Body of pancreas (tissue), 4 donors: ENCODE measurements around the gene NT5M. TPM values are rescaled to one million over a fixed set of nuclear protein-coding genes. Genes with fewer than 3 reads are reported as not detected.

Experiments used
- ATAC-seq: fragments of 150-250 bp; one replicate; pipeline ENCODE4 v1.9.1; 2016
- DNase-seq, 4 donors: peaks; one replicate each; pipeline ENCODE4 v3.0.0-alpha.2; 2019
- H3K27ac ChIP-seq, 4 donors: fragments of 200-600 bp; sonication (generic); 1 replicate in 3 of 4; 2 replicates in 1 of 4; pipeline versions ENCODE4 v1.5.1 to v1.6.1; 2016 to 2019; ENCODE audit warnings: mild to moderate bottlenecking in 1 of 4, mixed read lengths in 1 of 4, moderate library complexity in 1 of 4
- H3K27me3 ChIP-seq, 2 donors: fragments of 200-600 bp; sonication (generic); one replicate each; pipeline ENCODE4 v1.6.0; 2016; ENCODE audit warnings: mild to moderate bottlenecking in 1 of 2
- H3K36me3 ChIP-seq, 2 donors: fragments of 200-600 bp; sonication (generic); replicated peaks in 1 of 2; 2 replicates each; pipeline ENCODE4 v1.5.1; 2016; ENCODE audit warnings: low read depth in 2 of 2; ENCODE audit not compliant: insufficient read depth in 1 of 2
- H3K4me1 ChIP-seq: fragments of 200-600 bp; sonication (generic); one replicate; pipeline ENCODE4 v1.6.0; 2016
- H3K4me3 ChIP-seq, 2 donors: fragments of 200-600 bp; sonication (generic); 1 replicate in 1 of 2; 2 replicates in 1 of 2; pipeline ENCODE4 v1.5.1; 2016 to 2019
- H3K9me3 ChIP-seq, 3 donors: fragments of 200-600 bp; sonication (generic); 1 replicate in 2 of 3; 2 replicates in 1 of 3; pipeline ENCODE4 v1.5.1; 2016
- CTCF ChIP-seq, 7 experiments: fragments of 450-650 bp in 4 of 7; fragments of 200-600 bp in 3 of 7; sonication (generic) in 3 of 7; IDR thresholded peaks; one replicate each; pipeline ENCODE4 v1.5.1; 2016 to 2019; ENCODE audit warnings: antibody characterized with exemption in 7 of 7
- POLR2A ChIP-seq, 3 donors: fragments of 450-650 bp; IDR thresholded peaks; one replicate each; pipeline ENCODE4 v1.6.1; 2016; ENCODE audit warnings: antibody characterized with exemption in 3 of 3, mild to moderate bottlenecking in 2 of 3
- WGBS, 2 donors: methylation state at CpG; one replicate each; pipeline ENCODE4 v1.1.5; 2017; 5-methylcytosine and 5-hydroxymethylcytosine counted together
- intact Hi-C: fragments of 100-400 bp; cut with DNase I; formaldehyde crosslinking; loops from one replicate; pipeline ENCODE4 v1.15.1; 2023
- total RNA-seq, 2 donors: library from RNA; depleted of rRNA; stranded (reverse); fragments of >200 nt; gene quantifications; one replicate each; pipeline ENCODE4 v1.1.0, GENCODE V29; 2016

Gene NT5M
- total RNA-seq, 2 donors from 2014 or later = 1.0 to 1.3 TPM

GRCh38 chr17:17343160-17343735 is 40.1 kb downstream of the NT5M start:
- 91% methylated on average over 7 to 13 of the region's 13 CpGs for WGBS, 2 donors
- Histone ChIP-seq H3K27me3 (no peaks in the 10 kb centered on the region), H3K36me3 (no peaks in the 10 kb centered on the region), H3K27ac (no peak overlapping the region), H3K4me1 (no peaks in the 10 kb centered on the region), H3K9me3 (no peaks in the 10 kb centered on the region), H3K4me3 (no peak overlapping the region)
- ATAC-seq (no peak), DNase-seq (no peak)
- TF ChIP-seq CTCF (IDR thresholded peaks at IDR 0.05) (no peak), POLR2A (IDR thresholded peaks at IDR 0.05) (no peak)
- intact Hi-C loops = no loop called here

GRCh38 chr17:17343896-17344506 is 40.8 kb downstream of the NT5M start:
- no peaks in the 10 kb centered on the region for H3K4me1 ChIP-seq
- no peaks in the 10 kb centered on the region for H3K9me3 ChIP-seq
- no peaks in the 10 kb centered on the region for H3K36me3 ChIP-seq
- H3K4me3 ChIP-seq = no peak overlapping the region
- intact Hi-C loops = no loop called here
- DNase-seq (no peak), ATAC-seq (no peak)
- TF ChIP-seq POLR2A (IDR thresholded peaks at IDR 0.05) = no peak
- TF ChIP-seq CTCF (IDR thresholded peaks at IDR 0.05) = no peak
- no peaks in the 10 kb centered on the region for H3K27me3 ChIP-seq
- no peak overlapping the region for H3K27ac ChIP-seq
- WGBS, 2 donors = 90 to 100% methylated on average over 7 to 14 of the region's 14 CpGs

- no peaks in the 10 kb centered on the region for H3K27me3 ChIP-seq
- no peaks in the 10 kb centered on the region for H3K4me1 ChIP-seq
- no peaks in the 10 kb centered on the region for H3K9me3 ChIP-seq
- H3K36me3 ChIP-seq = no peaks in the 10 kb centered on the region
- DNase-seq (no peak), ATAC-seq (no peak)
- TF ChIP-seq POLR2A (IDR thresholded peaks at IDR 0.05) (no peak), CTCF (IDR thresholded peaks at IDR 0.05) (no peak)
- H3K27ac ChIP-seq = no peak overlapping the region
- intact Hi-C loops = no loop called here
- 84 to 88% methylated on average over 5 to 14 of the region's 14 CpGs for WGBS, 2 donors
- H3K4me3 ChIP-seq = no peak overlapping the region
Observed at GRCh38 chr17:17344507-17345293, 41.5 kb downstream of the NT5M start.

GRCh38 chr17:17345294-17345597 is 42.1 kb downstream of the NT5M start:
- ATAC-seq (no peak), DNase-seq (no peak)
- no peak overlapping the region for H3K27ac ChIP-seq
- no peaks in the 10 kb centered on the region for H3K36me3 ChIP-seq
- H3K4me3 ChIP-seq = no peak overlapping the region
- no peaks in the 10 kb centered on the region for H3K27me3 ChIP-seq
- intact Hi-C loops = no loop called here
- H3K4me1 ChIP-seq = no peaks in the 10 kb centered on the region
- no peaks in the 10 kb centered on the region for H3K9me3 ChIP-seq
- 82 to 83% methylated on average over 4 of the region's 4 CpGs for WGBS, 2 donors
- no peak for TF ChIP-seq POLR2A (IDR thresholded peaks at IDR 0.05)
- no peak for TF ChIP-seq CTCF (IDR thresholded peaks at IDR 0.05)
